Measurements from ENCODE around the gene SLC35E2B.
"Not testable (repeated sequence)": the region's sequence is repeated elsewhere in the genome, so short reads cannot be mapped to it uniquely, and the experiment has no call there.

DNA sequence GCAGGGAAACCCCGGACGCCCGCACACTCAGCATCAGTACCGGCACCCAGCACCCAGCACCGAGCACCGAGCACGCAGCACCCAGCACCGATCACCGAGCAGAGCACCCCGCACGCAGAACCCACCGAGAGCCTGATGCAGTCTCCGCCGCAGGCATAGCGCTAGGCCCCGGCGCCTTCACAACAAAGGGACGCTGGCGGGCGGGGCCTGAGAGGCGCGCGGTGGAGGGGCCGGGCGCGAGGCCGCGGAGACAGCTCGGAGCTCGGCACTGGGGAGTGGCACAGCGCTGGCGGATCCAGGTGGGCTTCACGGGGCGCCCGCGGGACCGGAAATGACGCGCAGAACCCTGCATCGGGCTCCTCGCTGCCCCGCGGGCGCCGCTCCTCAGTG is 276 bp downstream of the SLC35E2B start:
- TF ChIP-seq, protein P1, sequence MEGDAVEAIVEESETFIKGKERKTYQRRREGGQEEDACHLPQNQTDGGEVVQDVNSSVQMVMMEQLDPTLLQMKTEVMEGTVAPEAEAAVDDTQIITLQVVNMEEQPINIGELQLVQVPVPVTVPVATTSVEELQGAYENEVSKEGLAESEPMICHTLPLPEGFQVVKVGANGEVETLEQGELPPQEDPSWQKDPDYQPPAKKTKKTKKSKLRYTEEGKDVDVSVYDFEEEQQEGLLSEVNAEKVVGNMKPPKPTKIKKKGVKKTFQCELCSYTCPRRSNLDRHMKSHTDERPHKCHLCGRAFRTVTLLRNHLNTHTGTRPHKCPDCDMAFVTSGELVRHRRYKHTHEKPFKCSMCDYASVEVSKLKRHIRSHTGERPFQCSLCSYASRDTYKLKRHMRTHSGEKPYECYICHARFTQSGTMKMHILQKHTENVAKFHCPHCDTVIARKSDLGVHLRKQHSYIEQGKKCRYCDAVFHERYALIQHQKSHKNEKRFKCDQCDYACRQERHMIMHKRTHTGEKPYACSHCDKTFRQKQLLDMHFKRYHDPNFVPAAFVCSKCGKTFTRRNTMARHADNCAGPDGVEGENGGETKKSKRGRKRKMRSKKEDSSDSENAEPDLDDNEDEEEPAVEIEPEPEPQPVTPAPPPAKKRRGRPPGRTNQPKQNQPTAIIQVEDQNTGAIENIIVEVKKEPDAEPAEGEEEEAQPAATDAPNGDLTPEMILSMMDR (IDR thresholded peaks at IDR 0.05) = not testable (repeated sequence)
- peak in 1 of 4 donors; percentile 62 for TF ChIP-seq POLR2A (IDR thresholded peaks at IDR 0.05)
- TF ChIP-seq POLR2AphosphoS5, EP300 (IDR thresholded peaks at IDR 0.05): not testable (repeated sequence)

All from upper lobe of left lung (tissue), 4 donors.